HAP-1 (cell line): ENCODE results near the gene SLC23A2.

Source experiments
- DNase-seq, 2 experiments: peaks; one replicate each; pipeline ENCODE4 v3.0.0-alpha.2; 2016 to 2020; ENCODE audit warnings: low spot score in 2 of 2
- H3K27me3 ChIP-seq: fragments of 250-450 bp; sonication (Bioruptor Pico); 2 replicates; pipeline ENCODE4 v1.5.1; 2020; ENCODE audit warnings: low read depth, mild to moderate bottlenecking, moderate library complexity
- H3K36me3 ChIP-seq: fragments of 250-450 bp; sonication (Bioruptor Pico); replicated peaks from 2 replicates; pipeline ENCODE4 v1.5.1; 2020; ENCODE audit warnings: mild to moderate bottlenecking
- H3K4me1 ChIP-seq: fragments of 250-450 bp; sonication (Bioruptor Pico); 2 replicates; pipeline ENCODE4 v1.5.1; 2020; ENCODE audit warnings: mild to moderate bottlenecking
- H3K4me3 ChIP-seq: fragments of 250-450 bp; sonication (Bioruptor Pico); 2 replicates; pipeline ENCODE4 v1.5.1; 2020; ENCODE audit warnings: mild to moderate bottlenecking, moderate library complexity
- H3K9me3 ChIP-seq: fragments of 250-450 bp; sonication (Bioruptor Pico); 2 replicates; pipeline ENCODE4 v1.5.1; 2020; ENCODE audit warnings: mild to moderate bottlenecking, moderate library complexity
- in situ Hi-C: fragments of 300-500 bp; cut with MboI; formaldehyde crosslinking; loops from 3 replicates; pipeline ENCODE4 v1.14.3; 2020; ENCODE audit warnings: low sequenced_read_pairs, inconsistent platforms, mixed read lengths

SLC23A2 gene

DNA sequence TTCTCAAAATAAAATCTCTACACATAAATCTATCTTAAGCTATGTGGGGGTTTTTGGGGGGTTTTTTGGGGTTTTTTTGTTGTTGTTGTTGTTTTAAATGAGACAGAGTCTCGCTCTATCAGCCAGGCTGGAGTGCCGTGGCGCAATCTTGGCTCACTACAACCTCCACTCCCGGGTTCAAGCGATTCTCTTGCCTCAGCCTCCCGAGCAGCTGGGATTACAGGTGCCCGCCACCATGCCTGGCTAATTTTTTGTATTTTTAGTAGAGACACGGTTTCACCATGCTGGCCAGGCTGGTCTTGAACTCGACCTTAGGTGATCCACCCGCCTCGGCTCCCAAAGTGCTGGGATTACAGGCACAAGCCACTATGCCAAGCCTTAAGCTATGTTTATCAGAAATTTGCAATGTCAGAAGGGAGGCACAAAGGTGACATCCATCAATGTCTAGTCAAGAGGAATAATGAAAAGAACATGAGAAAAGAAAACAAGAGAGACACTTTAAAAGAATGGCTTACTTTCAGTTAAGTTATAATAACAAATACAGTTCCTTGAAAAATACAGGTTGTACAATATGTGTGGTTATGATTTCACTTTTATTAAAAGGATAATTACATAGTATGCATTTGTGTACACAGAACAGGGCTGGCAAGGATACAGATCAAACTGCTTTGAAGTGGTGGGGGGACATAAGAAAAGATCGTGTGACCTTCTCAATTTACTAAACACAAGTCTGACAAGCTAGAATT is 28.6 kb downstream of the SLC23A2 start:
- no peak overlapping the region for H3K4me3 ChIP-seq
- peaks cover 3% of the 10 kb centered on the region; the same call in 1 of the 2 replicates for H3K36me3 ChIP-seq
- peaks cover 4% of the 10 kb centered on the region for H3K27me3 ChIP-seq
- peak; percentile 41 for DNase-seq
- in situ Hi-C loops, result loop anchor here (25.0 kb wide), 1 partner anchor 360 kb away; no protein-coding TSS in a partner anchor
- peaks cover 11% of the 10 kb centered on the region for H3K4me1 ChIP-seq
- no peaks in the 10 kb centered on the region for H3K9me3 ChIP-seq

DNA sequence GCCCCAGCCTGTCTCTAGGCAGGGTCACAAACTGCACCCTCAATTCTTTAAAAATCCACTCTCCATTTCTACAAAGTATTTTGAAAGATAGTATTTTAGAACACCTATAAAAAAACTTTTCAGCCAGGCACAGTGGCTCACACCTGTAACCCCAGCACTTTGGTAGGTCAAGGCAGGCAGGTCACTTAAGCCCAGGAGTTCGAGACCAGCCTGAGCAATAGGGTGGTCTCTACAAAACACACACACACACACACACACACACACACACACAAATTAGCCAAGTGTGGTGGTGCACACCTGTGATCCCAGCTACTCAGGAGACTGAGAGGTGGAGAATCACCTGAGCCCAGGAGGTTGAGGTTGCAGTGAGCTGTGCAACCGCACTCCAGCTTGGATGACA is 30.2 kb downstream of the SLC23A2 start:
- no peaks in the 10 kb centered on the region for H3K27me3 ChIP-seq
- DNase-seq, result no peak
- peaks cover 11% of the 10 kb centered on the region for H3K4me1 ChIP-seq
- no peaks in the 10 kb centered on the region for H3K9me3 ChIP-seq
- H3K36me3 ChIP-seq, result peaks cover 3% of the 10 kb centered on the region; the same call in 1 of the 2 replicates
- in situ Hi-C loops, result loop anchor here (25.0 kb wide), 1 partner anchor 359 kb away; no protein-coding TSS in a partner anchor
- no peak overlapping the region for H3K4me3 ChIP-seq

DNA sequence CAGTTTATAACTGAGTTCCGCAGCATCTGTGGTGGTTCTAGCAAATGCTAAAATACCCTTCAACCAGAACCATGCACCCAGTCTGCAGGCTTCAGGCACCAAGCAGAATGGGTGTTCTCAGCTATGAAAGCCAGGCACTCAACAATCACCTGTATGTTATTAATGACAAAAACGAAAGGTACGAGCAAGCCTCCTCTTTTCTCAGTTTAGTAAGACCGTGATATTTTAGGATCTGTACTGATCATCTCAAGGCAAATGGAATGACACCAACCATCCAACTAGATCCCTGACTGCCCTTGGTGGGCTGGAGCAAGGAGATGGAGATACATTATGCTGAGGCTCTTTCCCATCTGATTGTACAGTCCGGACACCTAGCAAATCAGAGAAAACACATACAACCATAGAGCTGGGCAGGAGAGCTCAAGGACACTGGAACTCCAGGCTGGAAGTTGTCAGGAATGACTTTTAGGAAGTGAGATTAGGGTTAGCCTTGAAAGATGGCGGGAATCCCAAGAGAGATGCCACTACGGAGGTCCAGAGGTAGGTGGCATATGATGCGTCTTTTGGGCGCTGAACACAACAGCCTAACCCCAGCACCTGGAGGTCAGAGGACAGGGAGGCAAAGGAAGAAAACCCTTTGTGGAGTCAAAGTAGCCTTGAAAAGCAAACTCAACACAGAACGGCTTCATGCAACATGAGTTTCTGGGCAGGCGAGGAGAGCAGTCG is 33.4 kb downstream of the SLC23A2 start:
- H3K36me3 ChIP-seq, result peaks cover 3% of the 10 kb centered on the region; the same call in 1 of the 2 replicates
- H3K4me1 ChIP-seq, result peaks cover 2% of the 10 kb centered on the region
- in situ Hi-C loops, result loop anchor here (25.0 kb wide), 1 partner anchor 356 kb away; no protein-coding TSS in a partner anchor
- H3K9me3 ChIP-seq, result no peaks in the 10 kb centered on the region
- no peak overlapping the region for H3K4me3 ChIP-seq
- no peaks in the 10 kb centered on the region for H3K27me3 ChIP-seq
- DNase-seq, result no peak

DNA sequence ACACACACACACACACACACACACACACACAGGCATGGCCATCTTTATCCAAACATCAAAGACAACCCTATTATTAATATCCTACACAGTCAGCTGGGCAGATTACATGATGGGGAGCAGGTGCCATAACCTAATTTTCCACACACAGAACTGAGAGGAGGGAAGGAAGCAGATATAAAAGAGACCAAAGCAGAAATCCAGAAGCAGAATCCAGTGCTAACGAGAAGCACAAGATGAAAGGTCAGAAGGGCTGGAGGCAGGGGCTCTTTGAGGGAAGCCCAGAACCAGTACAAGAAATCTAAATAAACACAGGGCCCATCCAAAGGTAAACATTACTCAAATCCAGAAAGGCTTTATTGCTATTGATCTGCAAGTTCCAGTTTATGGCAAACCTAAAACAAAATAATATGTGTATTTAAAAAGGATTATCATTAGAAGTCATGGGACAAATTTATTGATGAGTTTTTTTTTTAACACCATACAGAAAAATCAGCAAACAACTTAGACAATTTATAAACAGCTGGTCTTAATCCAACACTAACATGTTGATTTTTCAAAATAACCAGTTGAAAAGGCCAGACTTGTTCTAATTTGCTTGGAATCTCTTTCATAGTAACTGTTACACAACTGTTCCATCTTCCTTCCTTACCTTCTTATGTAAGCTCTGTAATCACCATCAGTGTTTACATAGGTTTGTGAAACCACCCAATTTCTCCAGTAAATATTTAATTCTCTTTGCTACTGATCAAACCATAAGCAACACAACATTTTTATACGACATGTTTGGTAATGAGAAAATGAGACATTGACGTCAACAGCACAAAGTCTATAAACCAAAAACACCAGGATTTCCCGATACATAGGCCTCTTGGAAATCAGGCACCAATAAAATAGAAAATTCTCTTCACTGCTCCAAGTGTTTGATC is 34.2 kb downstream of the SLC23A2 start:
- in situ Hi-C loops, result loop anchor here (25.0 kb wide), 1 partner anchor 355 kb away; no protein-coding TSS in a partner anchor
- Histone ChIP-seq H3K36me3 (peaks cover 3% of the 10 kb centered on the region; the same call in 1 of the 2 replicates), H3K27me3 (no peaks in the 10 kb centered on the region), H3K9me3 (no peaks in the 10 kb centered on the region), H3K4me1 (no peaks in the 10 kb centered on the region), H3K4me3 (no peak overlapping the region)
- no peak for DNase-seq

DNA sequence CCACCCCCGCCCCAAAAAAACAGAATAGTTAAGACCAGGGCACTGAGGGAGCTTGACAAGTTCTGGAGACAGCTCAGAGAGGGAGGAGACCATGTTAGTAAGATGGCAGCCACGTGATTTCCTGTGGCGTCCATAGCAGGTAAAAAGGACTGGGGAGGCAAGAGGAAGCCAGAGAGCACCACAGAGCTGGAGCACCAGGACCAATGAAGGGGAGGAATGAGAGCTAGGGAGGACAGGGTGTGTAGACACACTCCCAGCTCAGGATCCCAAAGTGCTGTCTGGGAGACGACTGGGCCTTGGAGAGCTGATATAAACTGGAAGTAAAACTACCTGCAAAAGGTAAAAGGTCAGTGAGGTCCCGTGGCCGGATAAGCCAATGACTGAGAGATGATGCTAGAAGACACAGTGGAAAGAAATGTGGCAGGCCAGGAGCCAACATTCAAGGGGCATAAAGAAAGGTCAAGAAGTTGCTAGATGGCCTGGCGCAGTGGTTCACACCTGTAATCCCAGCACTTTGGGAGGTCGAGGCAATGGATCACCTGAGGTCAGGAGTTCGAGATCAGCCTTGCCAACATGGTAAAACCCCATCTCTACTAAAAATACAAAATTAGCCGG is 39.0 kb downstream of the SLC23A2 start:
- Histone ChIP-seq H3K4me1 (no peaks in the 10 kb centered on the region), H3K36me3 (no peaks in the 10 kb centered on the region), H3K27me3 (no peaks in the 10 kb centered on the region), H3K9me3 (no peaks in the 10 kb centered on the region), H3K4me3 (no peak overlapping the region)
- no peak for DNase-seq
- in situ Hi-C loops, result loop anchor here (25.0 kb wide), 1 partner anchor 350 kb away; no protein-coding TSS in a partner anchor

DNA sequence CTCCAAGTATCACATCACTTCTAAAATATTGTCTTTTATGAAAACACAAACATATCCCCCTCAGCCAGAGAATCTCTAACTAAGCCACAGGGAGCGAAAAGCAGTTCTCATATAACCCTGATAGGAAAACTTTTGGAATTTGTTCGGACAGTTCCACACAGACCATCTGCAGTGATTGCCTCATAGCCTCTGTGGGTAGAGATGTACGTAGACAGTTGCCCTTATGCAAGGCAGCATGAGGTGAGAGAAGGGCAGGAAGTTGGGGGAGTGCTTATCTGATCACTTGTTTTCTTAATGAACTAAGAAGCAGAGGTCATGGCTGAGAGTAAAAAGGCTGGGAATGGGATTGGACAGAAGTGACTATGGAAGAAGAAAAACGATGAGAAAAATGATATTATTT is 39.6 kb downstream of the SLC23A2 start:
- DNase-seq, result no peak
- H3K27me3 ChIP-seq, result no peaks in the 10 kb centered on the region
- H3K9me3 ChIP-seq, result no peaks in the 10 kb centered on the region
- in situ Hi-C loops, result loop anchor here (25.0 kb wide), 1 partner anchor 349 kb away; no protein-coding TSS in a partner anchor
- no peaks in the 10 kb centered on the region for H3K36me3 ChIP-seq
- no peaks in the 10 kb centered on the region for H3K4me1 ChIP-seq
- no peak overlapping the region for H3K4me3 ChIP-seq

DNA sequence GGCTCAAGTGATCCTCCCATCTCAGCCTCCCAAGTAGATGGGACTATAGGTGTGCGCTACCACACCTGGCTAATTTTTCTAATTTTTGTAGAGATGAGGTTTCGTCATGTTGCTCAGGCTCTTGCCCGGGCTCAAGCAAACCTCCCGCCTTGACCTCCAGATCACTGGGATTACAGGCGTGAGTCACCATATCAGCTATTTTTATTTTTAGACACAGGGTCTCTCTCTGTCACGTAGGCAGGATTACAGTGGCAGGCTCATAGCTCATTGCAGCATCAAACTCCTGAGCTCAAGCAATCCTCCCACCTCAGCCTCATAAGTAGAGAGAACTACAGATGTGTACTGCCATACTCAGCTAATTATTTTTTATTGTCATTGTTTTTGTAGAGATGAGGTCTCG is 41.7 kb downstream of the SLC23A2 start:
- no peaks in the 10 kb centered on the region for H3K4me1 ChIP-seq
- no peaks in the 10 kb centered on the region for H3K9me3 ChIP-seq
- DNase-seq, result no peak
- no peak overlapping the region for H3K4me3 ChIP-seq
- in situ Hi-C loops, result loop anchor here (25.0 kb wide), 1 partner anchor 347 kb away; no protein-coding TSS in a partner anchor
- no peaks in the 10 kb centered on the region for H3K27me3 ChIP-seq
- no peaks in the 10 kb centered on the region for H3K36me3 ChIP-seq

DNA sequence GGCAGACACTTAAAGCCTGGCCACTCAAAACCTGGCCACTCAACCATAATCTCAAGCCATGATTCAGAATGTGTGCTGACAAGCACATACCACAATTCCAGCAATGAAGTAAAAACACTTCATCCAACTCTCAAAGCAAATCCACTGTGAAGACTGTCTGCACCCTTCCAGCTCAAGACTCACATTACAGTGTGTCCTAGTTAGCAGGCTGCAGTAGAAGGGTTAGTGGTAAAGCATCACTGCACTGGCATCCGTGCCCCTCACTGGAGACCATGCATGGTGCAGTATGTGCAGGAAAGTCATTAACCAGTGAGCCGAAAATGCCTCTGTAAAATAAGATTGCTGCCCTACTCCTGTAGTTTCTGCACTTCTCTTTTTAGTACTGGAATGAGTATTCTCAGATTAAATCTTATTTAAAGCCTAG is 43.4 kb downstream of the SLC23A2 start:
- H3K36me3 ChIP-seq, result no peaks in the 10 kb centered on the region
- DNase-seq, result no peak
- H3K4me3 ChIP-seq, result no peak overlapping the region
- no peaks in the 10 kb centered on the region for H3K27me3 ChIP-seq
- in situ Hi-C loops, result loop anchor here (25.0 kb wide), 1 partner anchor 346 kb away; no protein-coding TSS in a partner anchor
- no peaks in the 10 kb centered on the region for H3K4me1 ChIP-seq
- no peaks in the 10 kb centered on the region for H3K9me3 ChIP-seq

DNA sequence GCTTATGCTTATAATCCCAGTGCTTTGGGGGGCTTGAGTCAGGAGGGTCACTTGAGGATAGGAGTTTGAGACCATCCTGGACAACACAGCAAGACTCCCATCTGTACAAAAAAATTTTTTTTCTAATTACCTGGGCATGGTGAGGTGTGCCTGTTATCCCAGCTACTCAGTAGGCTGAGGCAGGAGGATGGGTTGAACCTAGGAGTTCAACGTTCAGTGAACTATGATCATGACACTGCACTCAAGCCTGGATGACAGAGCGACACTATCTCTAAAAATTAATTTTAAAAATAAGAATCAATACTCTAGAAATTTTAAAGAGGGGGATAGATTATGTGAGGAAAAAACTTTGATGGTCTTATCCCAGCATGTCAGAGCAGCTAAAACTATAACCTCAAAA is 44.1 kb downstream of the SLC23A2 start:
- Histone ChIP-seq H3K27me3 (no peaks in the 10 kb centered on the region), H3K4me1 (no peaks in the 10 kb centered on the region), H3K4me3 (no peak overlapping the region), H3K36me3 (no peaks in the 10 kb centered on the region), H3K9me3 (0 out of 2 replicates have a peak, but pooled peaks cover 3% of the 10 kb centered on the region)
- DNase-seq, result no peak
- in situ Hi-C loops, result loop anchor here (25.0 kb wide), 1 partner anchor 345 kb away; no protein-coding TSS in a partner anchor

DNA sequence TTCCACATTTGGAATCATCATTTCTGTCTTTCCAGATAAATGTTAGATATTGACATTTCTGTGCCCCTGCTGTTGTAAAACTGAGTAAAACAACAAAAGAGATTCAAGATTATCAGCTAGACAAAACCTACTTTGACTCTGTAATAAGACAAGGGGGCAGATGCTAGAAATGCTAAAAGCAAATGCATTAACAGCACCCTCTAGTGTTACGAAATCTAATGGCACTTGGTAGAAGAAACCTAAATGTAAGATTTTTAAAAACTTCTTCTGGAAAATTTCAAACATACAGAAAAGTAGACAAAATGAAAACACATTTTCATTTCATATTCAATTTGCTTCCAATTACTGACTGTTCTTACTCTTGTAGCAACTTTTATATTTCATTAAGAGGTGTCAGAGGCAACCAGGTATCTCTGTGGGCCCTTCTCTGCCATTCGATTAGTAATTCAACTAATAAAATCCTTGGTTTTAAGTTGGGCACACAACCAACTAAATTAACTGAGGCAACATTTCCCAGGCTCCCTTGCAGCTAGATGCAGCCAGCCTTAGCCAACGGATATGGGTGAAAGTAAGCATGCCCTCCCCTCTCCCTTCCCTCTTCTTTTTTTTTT is 45.0 kb downstream of the SLC23A2 start:
- DNase-seq, result peak in 1 of 2 experiments; percentile 51
- H3K9me3 ChIP-seq, result 0 out of 2 replicates have a peak, but pooled peaks cover 4% of the 10 kb centered on the region
- no peaks in the 10 kb centered on the region for H3K36me3 ChIP-seq
- H3K4me1 ChIP-seq, result no peaks in the 10 kb centered on the region
- no peak overlapping the region for H3K4me3 ChIP-seq
- H3K27me3 ChIP-seq, result no peaks in the 10 kb centered on the region
- in situ Hi-C loops, result loop anchor here (25.0 kb wide), 1 partner anchor 344 kb away; no protein-coding TSS in a partner anchor

DNA sequence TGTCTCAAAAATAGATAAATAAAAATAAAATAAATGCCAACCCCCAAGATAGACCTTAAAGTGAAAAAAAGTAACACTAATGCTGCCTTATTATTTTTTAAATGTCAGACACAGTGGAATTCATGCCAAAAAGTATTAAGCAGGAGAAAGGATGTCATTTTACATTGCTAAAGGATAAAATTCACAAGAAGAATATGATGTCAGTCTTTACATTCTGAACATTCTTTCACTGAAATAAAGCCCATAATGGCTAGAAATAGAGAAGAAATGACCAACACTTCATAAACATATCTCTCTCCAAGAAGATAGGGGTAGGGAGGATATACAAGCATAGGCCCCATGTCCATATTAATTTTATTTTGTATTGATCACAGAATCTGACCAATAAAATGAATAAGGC is 47.4 kb downstream of the SLC23A2 start:
- Histone ChIP-seq H3K27me3 (no peaks in the 10 kb centered on the region), H3K4me1 (no peaks in the 10 kb centered on the region; the same call in 1 of the 2 replicates), H3K9me3 (0 out of 2 replicates have a peak, but pooled peaks cover 4% of the 10 kb centered on the region), H3K4me3 (no peak overlapping the region), H3K36me3 (no peaks in the 10 kb centered on the region)
- in situ Hi-C loops, result loop anchor here (25.0 kb wide), 1 partner anchor 342 kb away; no protein-coding TSS in a partner anchor
- no peak for DNase-seq

DNA sequence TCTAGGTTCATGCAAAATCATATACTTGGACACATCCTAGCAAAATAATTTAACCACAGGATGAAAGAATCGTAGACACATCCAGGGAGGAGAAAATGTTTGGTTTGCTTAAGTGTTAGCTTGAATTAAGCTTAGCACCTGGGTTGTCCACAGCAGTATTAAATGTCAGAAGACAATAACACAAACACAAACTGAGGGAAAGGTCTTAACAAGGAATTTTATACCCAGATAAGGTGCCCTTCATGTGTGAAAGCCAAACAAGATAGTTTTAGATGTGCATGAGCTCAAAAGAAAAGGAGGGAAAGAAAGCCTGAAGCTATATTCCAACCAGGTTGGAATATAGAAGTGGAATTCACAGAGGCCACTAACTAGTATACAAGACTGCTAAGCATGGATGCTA is 49.1 kb downstream of the SLC23A2 start:
- no peaks in the 10 kb centered on the region for H3K36me3 ChIP-seq
- DNase-seq, result no peak
- H3K4me3 ChIP-seq, result no peak overlapping the region
- H3K9me3 ChIP-seq, result 0 out of 2 replicates have a peak, but pooled peaks cover 4% of the 10 kb centered on the region
- no peaks in the 10 kb centered on the region for H3K27me3 ChIP-seq
- no peaks in the 10 kb centered on the region; the same call in 1 of the 2 replicates for H3K4me1 ChIP-seq
- in situ Hi-C loops, result loop anchor here (25.0 kb wide), 1 partner anchor 340 kb away; no protein-coding TSS in a partner anchor
